K562 (cell line): ENCODE measurements around the gene NUP133. TPM values are rescaled to one million over a fixed set of nuclear protein-coding genes. Genes with fewer than 3 reads are reported as not detected.

Experiments used
- ATAC-seq: fragments of 200-7000 bp; cut with Tn5 transposase; 3 replicates; pipeline ENCODE4 v1.9.1; 2020; ENCODE audit warnings: moderate library complexity
- BruUV-seq: library from RNA; stranded (reverse); fragments of 400-500 nt; replicated peaks from 2 replicates; lab custom pipeline; 2021; lab: Mats Ljungman, UMichigan
- CTCF ChIA-PET: fragments of 300-600 bp; formaldehyde crosslinking; extraction: SDS; loops from one replicate; lab custom pipeline; 2021; ENCODE audit warnings: low intra/inter-chr PET ratio; lab: Yijun Ruan, JAX
- POLR2A ChIA-PET: fragments of 300-600, 350-650 bp; sonication (Branson Sonifier 250); formaldehyde crosslinking; extraction: SDS; loops from one replicate; lab custom pipeline; 2021; ENCODE audit warnings: antibody characterized with exemption, inconsistent platforms; lab: Yijun Ruan, JAX
- DNase-seq, 4 experiments: peaks; one replicate each; pipeline versions ENCODE4 v3.0.0 to v3.0.0-alpha.2; 2011 to 2018; ENCODE audit warnings: low spot score in 3 of 4, mixed read lengths in 3 of 4; ENCODE audit errors: extremely low read depth in 1 of 4
- FAIRE-seq: peaks from 2 replicates; lab custom pipeline; 2011; peaks lifted over from hg19 to GRCh38; lab: Jason Lieb, UNC
- H2AFZ ChIP-seq: 2 replicates; pipeline ENCODE4 v1.6.0; 2011; ENCODE audit warnings: low read depth, low read length, control low read depth, inconsistent platforms
- H3K27ac ChIP-seq: fragments of 200-600 bp; 3 replicates; pipeline ENCODE4 v1.8.0; 2011; ENCODE audit warnings: low read depth, mild to moderate bottlenecking, control low read depth, inconsistent platforms, low read length, moderate library complexity, mixed read lengths; ENCODE audit errors: extremely low read depth
- H3K27me3 ChIP-seq, 2 experiments: fragments of 300-600 bp in 1 of 2; 2 replicates in 1 of 2; 3 replicates in 1 of 2; pipeline versions ENCODE4 v1.6.0 to v1.8.0; 2011; ENCODE audit warnings: inconsistent platforms in 2 of 2, low read length in 2 of 2, mild to moderate bottlenecking in 1 of 2, mixed read lengths in 1 of 2, moderate library complexity in 1 of 2; ENCODE audit not compliant: control insufficient read depth in 2 of 2, insufficient read depth in 2 of 2
- H3K36me3 ChIP-seq: fragments of 300-600 bp; 3 replicates; pipeline ENCODE4 v1.8.0; 2011; ENCODE audit warnings: mild to moderate bottlenecking, low read length, inconsistent platforms; ENCODE audit not compliant: control insufficient read depth, insufficient read depth
- H3K4me1 ChIP-seq, 2 experiments: fragments of 200-600 bp in 1 of 2; replicated peaks in 1 of 2; 2 replicates in 1 of 2; 3 replicates in 1 of 2; pipeline versions ENCODE4 v1.5.1 to v1.8.0; 2011; ENCODE audit warnings: inconsistent platforms in 2 of 2, low read length in 2 of 2, mild to moderate bottlenecking in 1 of 2, mixed read lengths in 1 of 2, moderate library complexity in 1 of 2; ENCODE audit not compliant: control insufficient read depth in 2 of 2, insufficient read depth in 2 of 2
- H3K4me2 ChIP-seq: 2 replicates; pipeline ENCODE4 v1.6.1; 2011; ENCODE audit warnings: low read length, control low read depth, inconsistent platforms, mixed read lengths; ENCODE audit not compliant: insufficient read depth
- H3K4me3 ChIP-seq: fragments of 200-600 bp; sonication (generic), shearing (Covaris generic); 2 replicates; pipeline ENCODE4 v1.5.1; 2016; ENCODE audit warnings: control low read depth, inconsistent platforms
- H3K79me2 ChIP-seq: fragments of 200-600 bp; 3 replicates; pipeline ENCODE4 v1.8.0; 2011; ENCODE audit warnings: low read length, inconsistent platforms; ENCODE audit not compliant: control insufficient read depth, insufficient read depth
- H3K9ac ChIP-seq, 2 experiments: 2 replicates each; pipeline versions ENCODE4 v1.6.0 to v1.6.1; 2011; ENCODE audit warnings: low read depth in 2 of 2, low read length in 2 of 2, control low read depth in 1 of 2, inconsistent platforms in 1 of 2, mild to moderate bottlenecking in 1 of 2, mixed read lengths in 1 of 2; ENCODE audit not compliant: insufficient read depth in 1 of 2
- H3K9me1 ChIP-seq: one replicate; pipeline ENCODE4 v1.6.0; 2011; ENCODE audit warnings: inconsistent platforms, mild to moderate bottlenecking, low read length, moderate library complexity; ENCODE audit not compliant: control insufficient read depth, insufficient read depth
- H3K9me3 ChIP-seq: replicated peaks from 2 replicates; pipeline ENCODE4 v1.5.1; 2011; ENCODE audit warnings: low read depth, low read length, inconsistent platforms; ENCODE audit not compliant: control insufficient read depth, insufficient read depth
- H4K20me1 ChIP-seq: replicated peaks from 2 replicates; pipeline ENCODE4 v1.6.1; 2011; ENCODE audit warnings: low read length, inconsistent platforms, mixed read lengths; ENCODE audit not compliant: control insufficient read depth, insufficient read depth
- CREB3L1 ChIP-seq: fragments of 450-650 bp; IDR thresholded peaks from 2 replicates; pipeline ENCODE4 v1.6.1; 2014; ENCODE audit warnings: low read depth, mild to moderate bottlenecking, moderate library complexity, borderline replicate concordance
- ETV6 ChIP-seq, 3 experiments: fragments of 150-350 bp in 1 of 3; sonication (generic) in 1 of 3; formaldehyde crosslinking in 1 of 3; IDR thresholded peaks; 2 replicates each; pipeline versions ENCODE4 v1.6.1 to v1.8.0; 2014 to 2022; ENCODE audit warnings: borderline replicate concordance in 2 of 3, low read depth in 2 of 3, antibody characterized with exemption in 1 of 3, low read length in 1 of 3, mild to moderate bottlenecking in 1 of 3, missing genetic modification reagents in 1 of 3
- RFX1 ChIP-seq: fragments of 450-650 bp; IDR thresholded peaks from 2 replicates; pipeline ENCODE4 v1.6.1; 2016; ENCODE audit warnings: mild to moderate bottlenecking, moderate library complexity
- ZNF778 ChIP-seq: fragments of 450-650 bp; formaldehyde crosslinking; IDR thresholded peaks from 2 replicates; pipeline ENCODE4 v1.4.0; 2020; ENCODE audit warnings: mild to moderate bottlenecking, moderate library complexity
- in situ Hi-C: fragments of 300-500 bp; cut with MboI; formaldehyde crosslinking; loops from 4 replicates; pipeline ENCODE4 v1.15.0; 2018; ENCODE audit warnings: inconsistent platforms, mixed read lengths
- intact Hi-C: fragments of 100-400 bp; cut with micrococcal nuclease; formaldehyde crosslinking; loops from 2 replicates; pipeline ENCODE4 v1.14.2; 2022
- polyA plus RNA-seq, 8 experiments: library from polyadenylated mRNA; depleted of rRNA in 4 of 8; stranded (reverse) in 5 of 8; unstranded in 3 of 8; fragments of >200 nt; fragmentation: Nextera tagmentation in 2 of 8; fragmentation: Illumina TruSeq in 1 of 8; extraction: Ambion mirVana in 2 of 8; extraction: Trizol in 1 of 8; gene quantifications; 2 replicates each; pipeline versions ENCODE4 v1.2.1 to v1.2.3, GENCODE V29; 2011 to 2014; ENCODE audit warnings: inconsistent platforms in 1 of 8, missing spikeins in 1 of 8
- total RNA-seq, 7 experiments: library from RNA; depleted of rRNA in 6 of 7; stranded (reverse); fragments of >200 nt in 6 of 7; fragmentation: Illumina TruSeq in 2 of 7; extraction: Trizol in 2 of 7; gene quantifications; 2 replicates each; pipeline versions ENCODE4 v1.2.1 to v1.2.3, GENCODE V29; 2011 to 2021; ENCODE audit warnings: low replicate concordance in 1 of 7

Gene NUP133
- total and polyA plus RNA-seq, 9 of the 15 experiments (the other 6 are each of a cell fraction or from before 2014, with no cell fraction given): 21.7 to 85.1 (median 61.3) TPM

- CTCF ChIA-PET: no interaction called here
- peaks cover 81% of the 10 kb centered on the region for H3K36me3 ChIP-seq
- TF ChIP-seq ETV6 (IDR thresholded peaks at IDR 0.05; ENCODE audit: borderline replicate concordance in 1 of 2, low read depth in 2 of 2, low read length in 1 of 2): no peak
- no peak for TF ChIP-seq ETV6 (CRISPR knock-in tag; IDR thresholded peaks at IDR 0.05; ENCODE audit: borderline replicate concordance)
- TF ChIP-seq CREB3L1: no peak
- TF ChIP-seq ZNF778: no peak
- TF ChIP-seq RFX1: no peak
These were observed 27.1 kb upstream of the NUP133 start for GRCh38 chr1:229535230-229535629.

More at GRCh38 chr1:229535230-229535629, 27.1 kb upstream of the NUP133 start:
- Histone ChIP-seq H3K27ac (no peak overlapping the region), H3K9ac (no peak overlapping the region), H3K79me2 (no peaks in the 10 kb centered on the region), H3K4me3 (no peak overlapping the region), H3K9me3 (no peaks in the 10 kb centered on the region), H4K20me1 (no peaks in the 10 kb centered on the region), H3K27me3 (no peaks in the 10 kb centered on the region), H3K9me1 (no peaks in the 10 kb centered on the region), H3K4me2 (no peak overlapping the region), H2AFZ (no peak overlapping the region), H3K4me1 (no peaks in the 10 kb centered on the region)
- POLR2A ChIA-PET: interaction anchor here (1.2 to 2.6 kb wide), 3 partner anchors 8 to 27 kb away, joined by 3 to 10 read pairs (median 8); partner anchors contain the start of gene NUP133
- BruUV-seq: no TSS peak
- in situ Hi-C loops (no loop called here), intact Hi-C loops (no loop called here)
- FAIRE-seq: no peak
- DNase-seq: no peak
- no peak for ATAC-seq
